Gastrocnemius medialis (tissue), 4 donors: ENCODE measurements around the gene ADGRV1. TPM values are rescaled to one million over a fixed set of nuclear protein-coding genes. Genes with fewer than 3 reads are reported as not detected.

Experiments
- ATAC-seq, 2 donors: fragments of 150-250 bp; one replicate each; pipeline ENCODE4 v1.9.1; 2016
- DNase-seq, 2 donors: peaks; one replicate each; pipeline ENCODE4 v3.0.0-alpha.2; 2019
- H3K27ac ChIP-seq, 4 donors: fragments of 200-600 bp; sonication (generic); 1 replicate in 1 of 4; 2 replicates in 3 of 4; pipeline ENCODE4 v1.5.1; 2016 to 2018; ENCODE audit warnings: mild to moderate bottlenecking in 2 of 4, moderate library complexity in 1 of 4
- H3K27me3 ChIP-seq, 3 donors: fragments of 200-600 bp; sonication (generic) in 2 of 3; 1 replicate in 1 of 3; 2 replicates in 2 of 3; pipeline versions ENCODE4 v1.5.1 to v1.6.0; 2016 to 2019; ENCODE audit warnings: mild to moderate bottlenecking in 1 of 3, moderate library complexity in 1 of 3
- H3K36me3 ChIP-seq, 2 donors: fragments of 200-600 bp; sonication (generic) in 1 of 2; one replicate each; pipeline ENCODE4 v1.5.1; 2017 to 2018
- H3K4me1 ChIP-seq, 2 donors: fragments of 200-600 bp; sonication (generic) in 1 of 2; one replicate each; pipeline ENCODE4 v1.5.1; 2016 to 2017; ENCODE audit warnings: mild to moderate bottlenecking in 2 of 2
- H3K4me3 ChIP-seq, 4 donors: fragments of 200-600 bp; sonication (generic) in 3 of 4; 1 replicate in 1 of 4; 2 replicates in 3 of 4; pipeline ENCODE4 v1.5.1; 2016 to 2019; ENCODE audit warnings: mild to moderate bottlenecking in 2 of 4
- H3K9me3 ChIP-seq, 3 donors: fragments of 200-600 bp; sonication (generic) in 2 of 3; 1 replicate in 1 of 3; 2 replicates in 2 of 3; pipeline ENCODE4 v1.5.1; 2016 to 2019
- POLR2A ChIP-seq, 2 donors: fragments of 450-650 bp; IDR thresholded peaks; one replicate each; pipeline ENCODE4 v1.6.1; 2017; ENCODE audit warnings: antibody characterized with exemption in 2 of 2, mild to moderate bottlenecking in 2 of 2, moderate library complexity in 2 of 2
- in situ Hi-C, 4 donors: fragments of 200-750 bp; cut with MboI; loops; one replicate each; pipeline versions ENCODE4 v1.15.0 to v1.8.0; 2017; ENCODE audit warnings: low sequenced_read_pairs in 4 of 4
- intact Hi-C: fragments of 100-400 bp; cut with DNase I; formaldehyde crosslinking; loops from one replicate; pipeline ENCODE4 v1.15.1; 2023; ENCODE audit warnings: low total_unique reads
- total RNA-seq, 4 donors: library from RNA; depleted of rRNA; stranded (reverse); fragments of >200 nt; gene quantifications; one replicate each; pipeline versions ENCODE4 v1.1.0 to v1.2.3, GENCODE V29; 2016
- TF ChIP-seq, protein P1 (sequence below), 5 experiments: fragments of 450-650 bp in 3 of 5; fragments of 200-600 bp in 2 of 5; sonication (generic) in 2 of 5; IDR thresholded peaks in 4 of 5; conservative IDR thresholded peaks in 1 of 5; 1 replicate in 4 of 5; 2 replicates in 1 of 5; pipeline ENCODE4 v1.5.1; 2016 to 2019; ENCODE audit warnings: antibody characterized with exemption in 5 of 5, mild to moderate bottlenecking in 3 of 5, moderate library complexity in 3 of 5

Gene ADGRV1
- total RNA-seq, 4 donors from 2014 or later = 0.22 to 0.41 TPM; not detected in 2

DNA sequence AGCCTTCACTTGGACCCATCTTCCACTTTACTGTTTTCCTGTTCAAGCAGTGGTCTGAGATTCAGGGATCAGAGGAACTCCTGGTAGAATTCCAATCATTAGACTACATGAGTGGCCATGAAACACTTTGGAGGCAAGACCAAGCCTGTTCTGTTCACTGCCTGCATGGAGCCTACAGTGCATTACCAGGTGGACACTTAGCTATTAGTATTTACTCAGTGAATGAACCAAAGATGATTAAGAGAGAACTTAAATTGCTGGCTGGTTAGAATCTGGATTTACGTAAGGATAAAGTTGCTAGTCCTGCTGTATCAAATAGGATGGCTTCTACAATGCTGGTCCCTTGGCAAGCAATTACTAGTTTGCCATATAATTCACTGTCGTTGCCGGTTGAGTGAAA, 579.0 kb downstream of the ADGRV1 start:
- H3K4me1 ChIP-seq = no peaks in the 10 kb centered on the region
- H3K27ac ChIP-seq = no peak overlapping the region
- DNase-seq (no peak), ATAC-seq (no peak)
- in situ Hi-C loops (no loop called here), intact Hi-C loops (no loop called here)
- TF ChIP-seq POLR2A (IDR thresholded peaks at IDR 0.05) = no peak
- TF ChIP-seq, protein P1, sequence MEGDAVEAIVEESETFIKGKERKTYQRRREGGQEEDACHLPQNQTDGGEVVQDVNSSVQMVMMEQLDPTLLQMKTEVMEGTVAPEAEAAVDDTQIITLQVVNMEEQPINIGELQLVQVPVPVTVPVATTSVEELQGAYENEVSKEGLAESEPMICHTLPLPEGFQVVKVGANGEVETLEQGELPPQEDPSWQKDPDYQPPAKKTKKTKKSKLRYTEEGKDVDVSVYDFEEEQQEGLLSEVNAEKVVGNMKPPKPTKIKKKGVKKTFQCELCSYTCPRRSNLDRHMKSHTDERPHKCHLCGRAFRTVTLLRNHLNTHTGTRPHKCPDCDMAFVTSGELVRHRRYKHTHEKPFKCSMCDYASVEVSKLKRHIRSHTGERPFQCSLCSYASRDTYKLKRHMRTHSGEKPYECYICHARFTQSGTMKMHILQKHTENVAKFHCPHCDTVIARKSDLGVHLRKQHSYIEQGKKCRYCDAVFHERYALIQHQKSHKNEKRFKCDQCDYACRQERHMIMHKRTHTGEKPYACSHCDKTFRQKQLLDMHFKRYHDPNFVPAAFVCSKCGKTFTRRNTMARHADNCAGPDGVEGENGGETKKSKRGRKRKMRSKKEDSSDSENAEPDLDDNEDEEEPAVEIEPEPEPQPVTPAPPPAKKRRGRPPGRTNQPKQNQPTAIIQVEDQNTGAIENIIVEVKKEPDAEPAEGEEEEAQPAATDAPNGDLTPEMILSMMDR (IDR thresholded peaks at IDR 0.05 in 4 of 5, conservative IDR thresholded peaks at IDR 0.05 in 1 of 5) = no peak
- no peaks in the 10 kb centered on the region for H3K27me3 ChIP-seq
- H3K4me3 ChIP-seq = no peak overlapping the region
- H3K36me3 ChIP-seq = no peaks in the 10 kb centered on the region
- H3K9me3 ChIP-seq = no peaks in the 10 kb centered on the region

- no peak for TF ChIP-seq POLR2A (IDR thresholded peaks at IDR 0.05)
- TF ChIP-seq, protein P1 (IDR thresholded peaks at IDR 0.05 in 4 of 5, conservative IDR thresholded peaks at IDR 0.05 in 1 of 5) = no peak
- Histone ChIP-seq H3K27ac (no peak overlapping the region), H3K4me1 (no peaks in the 10 kb centered on the region), H3K4me3 (no peak overlapping the region), H3K9me3 (no peaks in the 10 kb centered on the region), H3K27me3 (no peaks in the 10 kb centered on the region), H3K36me3 (no peaks in the 10 kb centered on the region)
- DNase-seq = no peak
- ATAC-seq = peak in 1 of 2 donors; percentile 56
- in situ Hi-C loops (no loop called here), intact Hi-C loops (no loop called here)
Observed at GRCh38 chr5:91139572-91140200, 581.1 kb downstream of the ADGRV1 start.

GRCh38 chr5:91140657-91141056, 582.1 kb downstream of the ADGRV1 start:
- in situ Hi-C loops (no loop called here), intact Hi-C loops (no loop called here)
- TF ChIP-seq POLR2A (IDR thresholded peaks at IDR 0.05) = no peak
- Histone ChIP-seq H3K9me3 (no peaks in the 10 kb centered on the region), H3K27me3 (no peaks in the 10 kb centered on the region), H3K36me3 (no peaks in the 10 kb centered on the region), H3K4me1 (peaks cover 0 to 9% of the 10 kb centered on the region in 2 donors), H3K27ac (no peak overlapping the region), H3K4me3 (no peak overlapping the region)
- ATAC-seq (no peak), DNase-seq (no peak)

DNA sequence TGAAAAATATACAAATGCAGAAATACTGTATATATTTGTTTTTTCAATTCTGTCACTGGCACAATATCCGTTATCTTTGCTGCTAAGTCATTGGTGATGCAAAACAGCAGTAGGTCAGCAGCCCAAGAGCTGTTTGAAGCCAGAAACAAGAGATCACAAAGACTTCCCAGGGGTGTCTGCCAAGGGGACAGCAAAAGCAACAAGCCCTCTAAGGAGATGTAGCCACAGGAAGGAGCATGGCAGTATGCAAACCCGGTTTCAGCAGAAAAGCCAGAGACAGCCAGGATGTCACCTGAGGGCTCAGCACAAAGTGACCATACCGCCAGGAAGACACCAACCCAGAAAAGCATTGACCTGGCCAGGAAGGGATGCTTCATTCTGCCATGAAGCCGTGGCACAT, 583.0 kb downstream of the ADGRV1 start:
- Histone ChIP-seq H3K36me3 (no peaks in the 10 kb centered on the region), H3K9me3 (no peaks in the 10 kb centered on the region), H3K27ac (no peak overlapping the region), H3K4me1 (peaks cover 0 to 14% of the 10 kb centered on the region in 2 donors), H3K4me3 (no peak overlapping the region), H3K27me3 (no peaks in the 10 kb centered on the region)
- in situ Hi-C loops (no loop called here), intact Hi-C loops (no loop called here)
- TF ChIP-seq, protein P1 (IDR thresholded peaks at IDR 0.05 in 4 of 5, conservative IDR thresholded peaks at IDR 0.05 in 1 of 5) = no peak
- no peak for TF ChIP-seq POLR2A (IDR thresholded peaks at IDR 0.05)
- ATAC-seq (no peak), DNase-seq (no peak)

DNA sequence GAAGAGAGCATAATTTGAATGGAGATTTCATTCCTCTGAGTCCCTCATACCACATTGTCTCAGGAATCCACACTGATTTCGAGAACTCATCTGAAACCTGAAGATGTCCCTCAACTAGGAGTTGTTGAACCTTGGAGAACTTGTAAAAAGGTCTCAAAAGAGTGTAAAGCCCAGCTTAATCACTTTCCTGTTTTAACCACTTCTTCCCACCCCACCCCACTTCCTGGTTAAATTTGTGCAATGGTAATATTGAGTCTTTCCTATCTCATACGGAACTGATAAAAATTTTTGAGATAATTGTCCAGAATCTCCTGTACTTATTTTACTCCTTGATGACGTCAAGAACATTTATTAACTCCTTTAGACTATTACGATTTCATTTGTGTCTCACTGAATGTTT, 583.8 kb downstream of the ADGRV1 start:
- no peak for TF ChIP-seq POLR2A (IDR thresholded peaks at IDR 0.05)
- TF ChIP-seq, protein P1 (IDR thresholded peaks at IDR 0.05 in 4 of 5, conservative IDR thresholded peaks at IDR 0.05 in 1 of 5) = no peak
- peaks cover 0 to 14% of the 10 kb centered on the region in 2 donors for H3K4me1 ChIP-seq
- no peaks in the 10 kb centered on the region for H3K27me3 ChIP-seq
- H3K36me3 ChIP-seq = no peaks in the 10 kb centered on the region
- no peak overlapping the region for H3K27ac ChIP-seq
- H3K9me3 ChIP-seq = no peaks in the 10 kb centered on the region
- intact Hi-C loops (no loop called here), in situ Hi-C loops (no loop called here)
- H3K4me3 ChIP-seq = no peak overlapping the region
- ATAC-seq (no peak), DNase-seq (no peak)
